Activated CD8-positive, alpha-beta memory T cell treated with anti-CD3 and anti-CD28 coated beads for 36 hours (primary cell): ENCODE data around the gene ANAPC5. TPM values are rescaled to one million over a fixed set of nuclear protein-coding genes. Genes with fewer than 3 reads are reported as not detected.
"Not testable (repeated sequence)": the region's sequence is repeated elsewhere in the genome, so short reads cannot be mapped to it uniquely, and the experiment has no call there.

Experiments used
- CTCF ChIA-PET: fragments of 350-600 bp; sonication (Branson Sonifier 250); formaldehyde crosslinking; loops from one replicate; lab custom pipeline; 2021; ENCODE audit warnings: antibody characterized with exemption; lab: Charles Lee
- POLR2A ChIA-PET: fragments of 350-600 bp; sonication (Branson Sonifier 250); formaldehyde crosslinking; loops from one replicate; lab custom pipeline; 2021; ENCODE audit warnings: antibody characterized with exemption; lab: Charles Lee
- total RNA-seq, 2 experiments: library from RNA; stranded (reverse); gene quantifications; one replicate each; pipeline ENCODE4 v1.2.3, GENCODE V29; 2021

Gene ANAPC5
- total RNA-seq, 2 experiments from 2014 or later: 131 to 134 TPM

- ChIA-PET CTCF (interaction anchor here (0.7 to 1.5 kb wide), 5 partner anchors 22 to 148 kb away, joined by 3 to 4 read pairs (median 3); no protein-coding TSS in a partner anchor), POLR2A (interaction anchor here (0.5 to 1.4 kb wide), 2 partner anchors 104 to 482 kb away, joined by 3 to 4 read pairs; partner anchors contain the start of gene RNF34)
Measured at GRCh38 chr12:121295746-121296617, 56.2 kb downstream of the ANAPC5 start.

- ChIA-PET POLR2A (interaction anchor here (0.6 kb wide), 1 partner anchor 548 kb away, joined by 4 read pairs; no protein-coding TSS in a partner anchor), CTCF (interaction anchor here (0.5 to 1.5 kb wide), 6 partner anchors 23 to 149 kb away, joined by 3 to 5 read pairs (median 4); no protein-coding TSS in a partner anchor)
Measured at GRCh38 chr12:121295116-121295745, 57.0 kb downstream of the ANAPC5 start.

- CTCF ChIA-PET: interaction anchor here (1.1 to 1.5 kb wide), 2 partner anchors 24 to 75 kb away, joined by 3 to 4 read pairs; no protein-coding TSS in a partner anchor
- POLR2A ChIA-PET: interaction anchor here (0.5 kb wide), 1 partner anchor 589 kb away, joined by 3 read pairs; no protein-coding TSS in a partner anchor
Measured at GRCh38 chr12:121294151-121294889, 57.9 kb downstream of the ANAPC5 start.

GRCh38 chr12:121293603-121294002, 58.6 kb downstream of the ANAPC5 start:
- CTCF ChIA-PET: no interaction called here
- POLR2A ChIA-PET: no interaction called here

GRCh38 chr12:121290410-121290809, 61.8 kb downstream of the ANAPC5 start:
- ChIA-PET POLR2A (no interaction called here), CTCF (no interaction called here)

- POLR2A ChIA-PET: no interaction called here
- CTCF ChIA-PET: no interaction called here
Measured at GRCh38 chr12:121289962-121290361, 62.2 kb downstream of the ANAPC5 start.

GRCh38 chr12:121288986-121289385, 63.2 kb downstream of the ANAPC5 start:
- ChIA-PET CTCF (no interaction called here), POLR2A (no interaction called here)

- CTCF ChIA-PET: no interaction called here
- POLR2A ChIA-PET: no interaction called here
Measured at GRCh38 chr12:121288158-121288845, 63.9 kb downstream of the ANAPC5 start.

GRCh38 chr12:121287267-121287954, 64.8 kb downstream of the ANAPC5 start:
- ChIA-PET CTCF (no interaction called here), POLR2A (no interaction called here)

- ChIA-PET CTCF (interaction anchor here (0.9 kb wide), 1 partner anchor 15 kb away, joined by 3 read pairs; no protein-coding TSS in a partner anchor), POLR2A (no interaction called here)
Measured at GRCh38 chr12:121285856-121286255, 66.4 kb downstream of the ANAPC5 start.

- CTCF ChIA-PET: no interaction called here
- POLR2A ChIA-PET: interaction anchor here (0.6 kb wide), 1 partner anchor 13 kb away, joined by 6 read pairs; no protein-coding TSS in a partner anchor
Measured at GRCh38 chr12:121284551-121285390, 67.4 kb downstream of the ANAPC5 start.

- ChIA-PET CTCF (interaction anchor here (1.0 kb wide), 1 partner anchor 11 kb away, joined by 3 read pairs; no protein-coding TSS in a partner anchor), POLR2A (no interaction called here)
Measured at GRCh38 chr12:121283841-121284240, 68.4 kb downstream of the ANAPC5 start.

- ChIA-PET CTCF (interaction anchor here (1.0 kb wide), 1 partner anchor 11 kb away, joined by 3 read pairs; no protein-coding TSS in a partner anchor), POLR2A (no interaction called here)
Measured at GRCh38 chr12:121283388-121283787, 68.8 kb downstream of the ANAPC5 start.

- POLR2A ChIA-PET: not testable (repeated sequence)
- CTCF ChIA-PET: interaction anchor here (1.0 kb wide), 1 partner anchor 10 kb away, joined by 3 read pairs; no protein-coding TSS in a partner anchor
Measured at GRCh38 chr12:121282910-121283309, 69.3 kb downstream of the ANAPC5 start.

GRCh38 chr12:121282072-121282742, 70.0 kb downstream of the ANAPC5 start:
- CTCF ChIA-PET: no interaction called here
- POLR2A ChIA-PET: no interaction called here

GRCh38 chr12:121281116-121281515, 71.1 kb downstream of the ANAPC5 start:
- POLR2A ChIA-PET, CTCF ChIA-PET: not testable (repeated sequence)

GRCh38 chr12:121280531-121280930, 71.7 kb downstream of the ANAPC5 start:
- POLR2A ChIA-PET: not testable (repeated sequence)

More at GRCh38 chr12:121280531-121280930, 71.7 kb downstream of the ANAPC5 start:
- CTCF ChIA-PET: not testable (repeated sequence)
